Heart left ventricle (tissue), 16 donors: ENCODE measurements around the gene ASXL2. TPM values are rescaled to one million over a fixed set of nuclear protein-coding genes. Genes with fewer than 3 reads are reported as not detected.
"Not testable (repeated sequence)": the region's sequence is repeated elsewhere in the genome, so short reads cannot be mapped to it uniquely, and the experiment has no call there.

ENCODE experiments used
- ATAC-seq, 4 donors: fragments of 200-7000 bp; cut with Tn5 transposase; one replicate each; pipeline ENCODE4 v1.9.1; 2020 to 2022; ENCODE audit warnings: moderate library complexity in 4 of 4, mild to moderate bottlenecking in 3 of 4, moderate number of reproducible peaks in 1 of 4
- DNase-seq, 5 donors: peaks; one replicate each; pipeline ENCODE4 v3.0.0-alpha.2; 2020
- H3K27ac ChIP-seq, 12 donors: fragments of 200-600 bp; sonication (generic) in 4 of 12; one replicate each; pipeline versions ENCODE4 v1.5.0 to v1.8.0; 2016 to 2022; ENCODE audit warnings: mild to moderate bottlenecking in 2 of 12
- H3K27me3 ChIP-seq, 9 donors: fragments of 200-600 bp; sonication (generic) in 2 of 9; one replicate each; pipeline versions ENCODE4 v1.5.1 to v1.8.0; 2016 to 2022; ENCODE audit warnings: mild to moderate bottlenecking in 3 of 9
- H3K36me3 ChIP-seq, 9 donors: fragments of 200-600 bp; sonication (generic) in 2 of 9; one replicate each; pipeline versions ENCODE4 v1.5.0 to v1.8.0; 2018 to 2022; ENCODE audit warnings: mild to moderate bottlenecking in 2 of 9
- H3K4me1 ChIP-seq, 12 donors: fragments of 200-600 bp; sonication (generic) in 4 of 12; one replicate each; pipeline versions ENCODE4 v1.5.0 to v1.8.0; 2016 to 2022; ENCODE audit warnings: mild to moderate bottlenecking in 3 of 12
- H3K4me3 ChIP-seq, 12 donors: fragments of 200-600 bp; sonication (generic) in 4 of 12; one replicate each; pipeline versions ENCODE4 v1.5.0 to v1.8.0; 2017 to 2022; ENCODE audit warnings: mild to moderate bottlenecking in 9 of 12, moderate library complexity in 4 of 12
- H3K9me3 ChIP-seq, 12 donors: fragments of 200-600 bp; sonication (generic) in 4 of 12; one replicate each; pipeline versions ENCODE4 v1.5.0 to v1.8.0; 2016 to 2022; ENCODE audit warnings: mild to moderate bottlenecking in 1 of 12
- CTCF ChIP-seq, 12 donors: fragments of 200-600 bp; sonication (generic) in 4 of 12; IDR thresholded peaks; one replicate each; pipeline versions ENCODE4 v1.5.0 to v1.8.0; 2018 to 2022; ENCODE audit warnings: antibody characterized with exemption in 12 of 12, mild to moderate bottlenecking in 5 of 12
- POLR2A ChIP-seq, 2 donors: fragments of 450-650 bp; IDR thresholded peaks; one replicate each; pipeline ENCODE4 v1.6.1; 2017; ENCODE audit warnings: antibody characterized with exemption in 2 of 2, mild to moderate bottlenecking in 2 of 2, moderate library complexity in 2 of 2
- WGBS, 4 donors: extraction: QIAGEN DNeasy Blood & Tissue Kit in 2 of 4; methylation state at CpG; one replicate each; pipeline versions ENCODE4 v1.1.5 to v1.1.7; 2013 to 2018; 5-methylcytosine and 5-hydroxymethylcytosine counted together
- intact Hi-C, 10 donors: fragments of 100-400 bp; cut with DNase I; formaldehyde crosslinking; loops; one replicate each; pipeline versions ENCODE4 v1.11.1 to v1.14.2; 2022
- polyA plus RNA-seq, 2 donors: library from polyadenylated mRNA; stranded (reverse); fragments of 200-250 nt; gene quantifications; one replicate each; pipeline ENCODE4 v1.2.3, GENCODE V29; 2013
- total RNA-seq, 9 donors: library from RNA; depleted of rRNA in 2 of 9; stranded (reverse); fragments of >200 nt in 2 of 9; fragmentation: NEBNext Ultra II Directional in 3 of 9; extraction: Animal tissue kit (Norgen Biotek cat#: 25700) in 3 of 9; gene quantifications; one replicate each; pipeline versions ENCODE4 v1.1.0 to v1.2.4, GENCODE V29; 2016 to 2023
- donor health status: ischemic (EF 13 %, LVEDD 7.1; RV severe dilation, severe dysfunction).
- donor health status: healthy with polysubstance abuse.
- donor health status: DM: no; HTN: yes; CAD: no.
- donor health status: DM: no; HTN: no; CAD: no.
- donor health status: ischemic (EF 25% LVEDD 6.9; RV normal size, moderate dysfunction).
- donor health status: ischemic (EF 25% LVEDD 5.7; RV mildly dilated, moderate dysfunction).
- donor health status: healthy.
- donor health status: DM: yes; HTN: yes; CAD: no.
- donor health status: ischemic (EF 35%, LVEDD 5.7; RV mildly dilated, moderate dysfunction).
- donor health status: nonischemic (EF 11% LVEDD 7.7; RV severe dilation, severe dysfunction).
- donor health status: DM: yes; HTN: yes; CAD: no.
- donor health status: PGD.
- donor health status: ischemic (EF 29% LVEDD 5.4; RV normal size, mild dysfunction).
- donor health status: nonischemic (EF 23%, LVEDD 6.1; RV moderate dilation, normal function).

ASXL2 gene
- total and polyA plus RNA-seq, 11 donors, result 1.9 to 35.3 (median 23.0) TPM

- no peak for DNase-seq
- no peak for ATAC-seq
- H3K4me3 ChIP-seq, result no peak overlapping the region
- WGBS, 4 donors, result 90 to 100% (median 96%) methylated on average over 2 of the region's 2 CpGs
- H3K36me3 ChIP-seq, result peaks cover 0 to 13% (median 0%) of the 10 kb centered on the region in 9 donors
- intact Hi-C loops, result no loop called here
- H3K4me1 ChIP-seq, result peaks cover 0 to 22% (median 0%) of the 10 kb centered on the region in 12 donors
- no peak overlapping the region for H3K27ac ChIP-seq
- H3K27me3 ChIP-seq, result no peaks in the 10 kb centered on the region
- H3K9me3 ChIP-seq, result peaks cover 0 to 29% (median 11%) of the 10 kb centered on the region in 12 donors
- no peak for TF ChIP-seq CTCF (IDR thresholded peaks at IDR 0.05)
- no peak for TF ChIP-seq POLR2A (IDR thresholded peaks at IDR 0.05)
Observed at GRCh38 chr2:25829828-25830227, 48.5 kb downstream of the ASXL2 start.

GRCh38 chr2:25829377-25829704 lies 48.9 kb downstream of the ASXL2 start:
- H3K36me3 ChIP-seq, result peaks cover 0 to 13% (median 0%) of the 10 kb centered on the region in 9 donors
- intact Hi-C loops, result no loop called here
- peaks cover 0 to 27% (median 0%) of the 10 kb centered on the region in 12 donors for H3K4me1 ChIP-seq
- H3K27me3 ChIP-seq, result no peaks in the 10 kb centered on the region
- ATAC-seq (no peak), DNase-seq (no peak)
- peaks cover 0 to 29% (median 11%) of the 10 kb centered on the region in 12 donors for H3K9me3 ChIP-seq
- WGBS, 4 donors, result 93 to 98% (median 97%) methylated on average over 1 of the region's 1 CpG
- TF ChIP-seq CTCF (IDR thresholded peaks at IDR 0.05), result no peak
- no peak for TF ChIP-seq POLR2A (IDR thresholded peaks at IDR 0.05)
- H3K4me3 ChIP-seq, result no peak overlapping the region
- H3K27ac ChIP-seq, result no peak overlapping the region

GRCh38 chr2:25828532-25829376 lies 49.5 kb downstream of the ASXL2 start:
- H3K27me3 ChIP-seq, DNase-seq, intact Hi-C loops, H3K4me3 ChIP-seq, ATAC-seq, H3K27ac ChIP-seq: not testable (repeated sequence)
- H3K9me3 ChIP-seq, result peaks cover 0 to 29% (median 11%) of the 10 kb centered on the region in 12 donors
- H3K36me3 ChIP-seq, result peaks cover 0 to 13% (median 0%) of the 10 kb centered on the region in 9 donors
- WGBS, 4 donors, result 94 to 98% (median 96%) methylated on average over 7 of the region's 7 CpGs
- H3K4me1 ChIP-seq, result peaks cover 0 to 28% (median 0%) of the 10 kb centered on the region in 12 donors

- no peak for ATAC-seq
- no peaks in the 10 kb centered on the region for H3K27me3 ChIP-seq
- DNase-seq, result no peak
- no peaks in the 10 kb centered on the region for H3K36me3 ChIP-seq
- H3K4me3 ChIP-seq, result no peak overlapping the region
- intact Hi-C loops, result no loop called here
- peaks cover 0 to 29% (median 0%) of the 10 kb centered on the region in 12 donors for H3K4me1 ChIP-seq
- WGBS, 4 donors, result 90 to 96% (median 94%) methylated on average over 2 of the region's 2 CpGs
- no peak for TF ChIP-seq POLR2A (IDR thresholded peaks at IDR 0.05)
- TF ChIP-seq CTCF (IDR thresholded peaks at IDR 0.05), result no peak
- peak overlapping the region in 1 of 12 donors; percentile 38 for H3K27ac ChIP-seq
- H3K9me3 ChIP-seq, result no peaks in the 10 kb centered on the region
Observed at GRCh38 chr2:25825238-25825637, 53.0 kb downstream of the ASXL2 start.
